ENCODE data around the gene RBMS1. TPM values are rescaled to one million over a fixed set of nuclear protein-coding genes. Genes with fewer than 3 reads are reported as not detected.

Gene RBMS1
- total and polyA plus RNA-seq, 2 of the 13 experiments (the other 11 are each of a cell fraction or from before 2014, with no cell fraction given), result 55.5 to 110 TPM

DNA sequence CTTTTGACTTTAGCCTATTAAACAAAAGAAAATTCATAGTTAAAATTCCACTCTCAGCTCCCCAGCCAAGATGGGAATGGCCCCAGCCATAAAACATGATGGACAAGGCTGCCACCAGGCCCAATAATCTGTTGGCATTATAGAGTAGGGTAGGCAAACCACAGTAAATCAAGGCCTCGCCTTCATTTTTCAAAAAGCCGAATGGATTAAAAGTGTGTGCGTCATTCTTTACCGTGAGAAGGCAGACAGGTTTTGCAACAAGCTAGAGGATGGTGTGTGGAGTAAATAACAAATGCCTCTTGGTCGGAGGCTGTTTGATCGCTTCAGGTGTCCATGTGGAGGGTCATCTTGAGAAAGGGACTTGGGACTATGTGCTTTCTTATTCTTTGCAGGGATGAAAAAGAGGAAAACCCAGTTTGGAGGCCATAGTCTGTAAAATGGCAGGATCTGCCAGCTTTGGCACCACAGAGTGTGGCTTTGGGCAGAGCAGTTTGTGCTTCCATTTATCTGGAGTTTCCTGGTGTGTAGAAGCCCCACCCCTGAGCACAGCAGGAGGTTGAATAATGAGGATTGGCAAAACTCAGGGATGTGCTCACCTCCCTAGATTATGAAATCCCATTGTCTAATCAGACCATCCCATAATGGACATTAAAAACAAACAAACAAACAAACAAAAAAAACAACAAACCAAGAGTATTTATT lies 236.4 kb downstream of the RBMS1 start (continued):
- TF ChIP-seq, protein P1, sequence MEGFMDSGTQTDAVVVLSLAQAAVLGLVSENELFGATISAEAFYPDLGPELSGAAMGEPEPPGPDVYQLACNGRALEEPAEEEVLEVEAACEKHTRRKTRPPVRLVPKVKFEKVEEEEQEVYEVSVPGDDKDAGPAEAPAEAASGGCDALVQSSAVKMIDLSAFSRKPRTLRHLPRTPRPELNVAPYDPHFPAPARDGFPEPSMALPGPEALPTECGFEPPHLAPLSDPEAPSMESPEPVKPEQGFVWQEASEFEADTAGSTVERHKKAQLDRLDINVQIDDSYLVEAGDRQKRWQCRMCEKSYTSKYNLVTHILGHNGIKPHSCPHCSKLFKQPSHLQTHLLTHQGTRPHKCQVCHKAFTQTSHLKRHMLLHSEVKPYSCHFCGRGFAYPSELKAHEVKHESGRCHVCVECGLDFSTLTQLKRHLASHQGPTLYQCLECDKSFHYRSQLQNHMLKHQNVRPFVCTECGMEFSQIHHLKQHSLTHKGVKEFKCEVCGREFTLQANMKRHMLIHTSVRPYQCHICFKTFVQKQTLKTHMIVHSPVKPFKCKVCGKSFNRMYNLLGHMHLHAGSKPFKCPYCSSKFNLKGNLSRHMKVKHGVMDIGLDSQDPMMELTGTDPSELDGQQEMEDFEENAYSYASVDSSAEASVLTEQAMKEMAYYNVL (CRISPR knock-in tag; IDR thresholded peaks at IDR 0.05; ENCODE audit: borderline replicate concordance), result no peak
- TF ChIP-seq, protein P2, sequence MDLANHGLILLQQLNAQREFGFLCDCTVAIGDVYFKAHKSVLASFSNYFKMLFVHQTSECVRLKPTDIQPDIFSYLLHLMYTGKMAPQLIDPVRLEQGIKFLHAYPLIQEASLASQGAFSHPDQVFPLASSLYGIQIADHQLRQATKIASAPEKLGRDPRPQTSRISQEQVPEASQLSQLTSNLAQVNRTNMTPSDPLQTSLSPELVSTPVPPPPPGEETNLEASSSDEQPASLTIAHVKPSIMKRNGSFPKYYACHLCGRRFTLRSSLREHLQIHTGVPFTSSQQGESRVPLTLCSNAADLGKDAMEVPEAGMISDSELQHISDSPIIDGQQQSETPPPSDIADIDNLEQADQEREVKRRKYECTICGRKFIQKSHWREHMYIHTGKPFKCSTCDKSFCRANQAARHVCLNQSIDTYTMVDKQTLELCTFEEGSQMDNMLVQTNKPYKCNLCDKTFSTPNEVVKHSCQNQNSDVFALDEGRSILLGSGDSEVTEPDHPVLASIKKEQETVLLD (CRISPR knock-in tag; IDR thresholded peaks at IDR 0.05; ENCODE audit: low read depth), result no peak

DNA sequence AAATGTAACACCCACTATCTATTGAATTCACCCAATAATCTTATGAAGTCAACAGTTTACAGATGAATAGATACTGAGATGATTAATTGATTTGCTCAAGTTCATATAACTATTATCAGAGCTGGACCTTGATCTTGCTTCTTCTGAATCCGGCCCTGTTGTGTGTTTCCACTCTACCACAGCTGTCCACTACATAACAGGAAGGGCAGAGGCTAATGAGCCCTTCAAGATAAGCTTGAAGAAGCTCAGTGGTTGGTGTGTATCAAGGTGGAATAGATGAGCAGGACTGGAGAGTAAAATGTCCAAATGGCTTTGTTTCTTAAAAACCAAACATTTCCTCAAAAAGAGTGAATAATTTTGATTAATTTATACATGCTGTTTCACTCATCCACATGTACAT lies 237.1 kb downstream of the RBMS1 start:
- Histone ChIP-seq H3K27me3 (ENCODE audit: control insufficient read depth in 1 of 2, insufficient read depth in 2 of 2, low read length in 2 of 2) (no peaks in the 10 kb centered on the region), H3K27ac (ENCODE audit: extremely low read length, insufficient read depth, low read length) (no peak overlapping the region), H3K4me3 (replicated peaks in 1 of 3; ENCODE audit: insufficient read depth in 1 of 3, low read depth in 2 of 3, low read length in 3 of 3) (no peak overlapping the region), H2AFZ (ENCODE audit: low read length) (no peak overlapping the region), H4K20me1 (ENCODE audit: insufficient read depth, low read length) (no peaks in the 10 kb centered on the region), H3K36me3 (replicated peaks in 1 of 2; ENCODE audit: control insufficient read depth in 1 of 2, insufficient read depth in 2 of 2, low read length in 2 of 2) (no peaks in the 10 kb centered on the region), H3K79me2 (ENCODE audit: insufficient read depth, low read length) (no peaks in the 10 kb centered on the region), H3K4me1 (ENCODE audit: insufficient read depth, low read length) (no peaks in the 10 kb centered on the region), H3K9me3 (ENCODE audit: low read length) (no peaks in the 10 kb centered on the region), H3K4me2 (ENCODE audit: low read depth, low read length) (no peak overlapping the region), H3K9ac (ENCODE audit: insufficient read depth, low read depth, low read length) (no peak overlapping the region)
- ChIA-PET POLR2A (no interaction called here), CTCF (ENCODE audit: low intra/inter-chr PET ratio, low total read pairs) (no interaction called here)
- in situ Hi-C loops (cut with HindIII; ENCODE audit: extremely low pct_ligation_motif_present, low pct_unique_long_range_greater_than_20kb), result loop anchor here (25.0 kb wide), 1 partner anchor 706 kb away; no protein-coding TSS in a partner anchor
- no TSS peak for BruUV-seq (replicated peaks)
- WGBS (ENCODE audit: low lambda C conversion rate), result 3% methylated on average over 1 of the region's 1 CpG
- intact Hi-C loops (cut with micrococcal nuclease; ENCODE audit: unreplicated experiment), result no loop called here
- no peak for DNase-seq (ENCODE audit: low spot score)
- no peak for TF ChIP-seq TBP (CRISPR knock-in tag; IDR thresholded peaks at IDR 0.05)
- FAIRE-seq, result no peak
- no peak for ATAC-seq

All from HepG2 (cell line).